KMS-11 (cell line): ENCODE results near the gene CTSZ.

Source experiments
- H2AFZ ChIP-seq: fragments of 200-600 bp; sonication (generic); 2 replicates; pipeline ENCODE4 v1.6.1; 2016; ENCODE audit warnings: antibody characterized with exemption, mixed run types, low read depth
- H3K27ac ChIP-seq: fragments of 200-600 bp; sonication (generic); 2 replicates; pipeline ENCODE4 v1.6.1; 2016; ENCODE audit warnings: mild to moderate bottlenecking, mixed run types
- H3K27me3 ChIP-seq: fragments of 200-600 bp; sonication (generic); 2 replicates; pipeline ENCODE4 v1.6.1; 2017; ENCODE audit warnings: mild to moderate bottlenecking, low read depth, mixed run types, moderate library complexity; ENCODE audit not compliant: insufficient read depth
- H3K36me3 ChIP-seq: fragments of 200-600 bp; sonication (generic); 2 replicates; pipeline ENCODE4 v1.6.1; 2017; ENCODE audit warnings: mild to moderate bottlenecking, mixed run types; ENCODE audit not compliant: insufficient read depth
- H3K4me1 ChIP-seq: fragments of 200-600 bp; sonication (generic); 2 replicates; pipeline ENCODE4 v1.6.1; 2016; ENCODE audit warnings: mild to moderate bottlenecking, low read depth, mixed run types; ENCODE audit not compliant: poor library complexity, severe bottlenecking
- H3K4me2 ChIP-seq: fragments of 200-600 bp; sonication (generic); 2 replicates; pipeline ENCODE4 v1.7.0; 2016; ENCODE audit warnings: mild to moderate bottlenecking, mixed run types
- H3K4me3 ChIP-seq: fragments of 200-600 bp; sonication (generic); IDR thresholded peaks from 2 replicates; pipeline ENCODE4 v1.6.1; 2017; ENCODE audit warnings: low read depth, low read length, mixed read lengths; ENCODE audit not compliant: insufficient read depth
- H3K79me2 ChIP-seq: fragments of 200-600 bp; sonication (generic); 2 replicates; pipeline ENCODE4 v1.6.1; 2016; ENCODE audit warnings: low read depth, mixed run types; ENCODE audit not compliant: insufficient read depth
- H3K9ac ChIP-seq: fragments of 200-600 bp; sonication (generic); 2 replicates; pipeline ENCODE4 v1.6.1; 2016; ENCODE audit warnings: mild to moderate bottlenecking, mixed run types
- H4K20me1 ChIP-seq: fragments of 200-600 bp; sonication (generic); 2 replicates; pipeline ENCODE4 v1.6.1; 2016; ENCODE audit warnings: mild to moderate bottlenecking, mixed run types; ENCODE audit not compliant: insufficient read depth
- TF ChIP-seq, protein P1 (sequence below): fragments of 200-600 bp; sonication (generic); conservative IDR thresholded peaks from 2 replicates; pipeline ENCODE4 v1.6.1; 2017; ENCODE audit warnings: low read depth, mild to moderate bottlenecking, antibody characterized with exemption, low read length, moderate library complexity, mixed read lengths

CTSZ gene

DNA sequence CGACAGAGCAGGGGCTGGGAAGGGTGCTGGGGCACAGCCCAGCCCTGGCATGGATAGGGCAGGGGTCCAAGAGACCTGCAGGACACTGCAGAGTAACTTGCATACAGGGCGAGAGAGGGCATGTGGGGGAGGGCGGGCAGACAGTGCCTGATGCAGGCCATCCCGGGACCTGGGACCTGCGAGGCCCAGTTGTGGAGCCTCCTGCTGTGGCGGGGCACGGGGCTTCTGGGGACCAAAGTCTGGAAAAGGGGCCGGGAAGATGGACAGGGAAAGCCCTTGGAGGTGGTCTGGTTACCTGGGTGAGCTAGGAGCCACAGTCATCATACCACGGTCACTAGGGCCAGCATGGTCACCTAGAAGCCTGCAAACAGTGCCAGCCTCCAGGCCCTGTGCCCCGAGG is 11.8 kb upstream of the CTSZ start:
- H2AFZ ChIP-seq: no peak overlapping the region
- H3K4me1 ChIP-seq: no peaks in the 10 kb centered on the region
- H3K36me3 ChIP-seq: no peaks in the 10 kb centered on the region
- H3K4me2 ChIP-seq: no peak overlapping the region
- H3K79me2 ChIP-seq: no peaks in the 10 kb centered on the region
- H3K27me3 ChIP-seq: no peaks in the 10 kb centered on the region
- no peak overlapping the region for H3K4me3 ChIP-seq
- no peaks in the 10 kb centered on the region for H4K20me1 ChIP-seq
- TF ChIP-seq, protein P1, sequence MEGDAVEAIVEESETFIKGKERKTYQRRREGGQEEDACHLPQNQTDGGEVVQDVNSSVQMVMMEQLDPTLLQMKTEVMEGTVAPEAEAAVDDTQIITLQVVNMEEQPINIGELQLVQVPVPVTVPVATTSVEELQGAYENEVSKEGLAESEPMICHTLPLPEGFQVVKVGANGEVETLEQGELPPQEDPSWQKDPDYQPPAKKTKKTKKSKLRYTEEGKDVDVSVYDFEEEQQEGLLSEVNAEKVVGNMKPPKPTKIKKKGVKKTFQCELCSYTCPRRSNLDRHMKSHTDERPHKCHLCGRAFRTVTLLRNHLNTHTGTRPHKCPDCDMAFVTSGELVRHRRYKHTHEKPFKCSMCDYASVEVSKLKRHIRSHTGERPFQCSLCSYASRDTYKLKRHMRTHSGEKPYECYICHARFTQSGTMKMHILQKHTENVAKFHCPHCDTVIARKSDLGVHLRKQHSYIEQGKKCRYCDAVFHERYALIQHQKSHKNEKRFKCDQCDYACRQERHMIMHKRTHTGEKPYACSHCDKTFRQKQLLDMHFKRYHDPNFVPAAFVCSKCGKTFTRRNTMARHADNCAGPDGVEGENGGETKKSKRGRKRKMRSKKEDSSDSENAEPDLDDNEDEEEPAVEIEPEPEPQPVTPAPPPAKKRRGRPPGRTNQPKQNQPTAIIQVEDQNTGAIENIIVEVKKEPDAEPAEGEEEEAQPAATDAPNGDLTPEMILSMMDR: no peak
- H3K27ac ChIP-seq: no peak overlapping the region
- H3K9ac ChIP-seq: no peak overlapping the region

DNA sequence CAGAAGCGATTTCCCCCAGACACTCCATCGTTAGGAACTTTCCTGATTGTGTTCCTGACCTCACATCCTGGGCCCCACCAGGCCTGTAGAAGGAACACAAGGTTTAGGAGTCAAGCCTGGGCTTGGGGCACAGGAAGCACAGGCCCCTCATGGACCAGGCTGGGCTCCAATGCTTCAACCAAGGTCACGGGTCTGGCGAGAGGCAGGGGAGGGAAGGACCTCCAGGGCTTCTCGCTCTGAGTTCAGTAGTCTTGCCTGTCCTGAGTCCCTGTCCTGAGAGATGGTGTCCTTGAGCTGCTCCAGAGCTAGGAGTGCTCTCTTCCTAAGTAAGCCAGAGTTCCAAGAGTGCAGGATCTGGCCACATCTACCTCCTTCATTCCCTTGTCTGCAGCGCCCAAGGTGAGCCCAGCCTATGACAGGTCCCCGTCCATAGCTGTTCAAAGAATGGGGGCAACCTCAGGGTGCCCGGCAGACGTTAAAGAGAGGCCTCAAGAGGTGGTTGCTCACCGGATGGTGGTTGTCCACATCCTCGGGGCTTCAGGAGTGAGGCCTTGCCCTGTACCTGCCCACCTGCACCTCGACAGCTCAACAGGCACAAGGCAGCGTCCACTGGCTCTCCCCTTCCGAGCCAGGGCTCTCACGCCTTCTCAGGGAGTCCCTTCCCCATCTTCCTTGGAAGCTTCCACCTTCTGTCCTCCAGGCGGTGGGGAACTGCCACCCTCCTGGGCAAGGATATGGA is 10.6 kb upstream of the CTSZ start:
- H4K20me1 ChIP-seq: no peaks in the 10 kb centered on the region
- H3K79me2 ChIP-seq: no peaks in the 10 kb centered on the region
- H3K9ac ChIP-seq: no peak overlapping the region
- H3K4me2 ChIP-seq: no peak overlapping the region
- no peak overlapping the region for H3K4me3 ChIP-seq
- TF ChIP-seq, protein P1: no peak
- no peak overlapping the region for H3K27ac ChIP-seq
- H2AFZ ChIP-seq: no peak overlapping the region
- H3K27me3 ChIP-seq: no peaks in the 10 kb centered on the region
- H3K4me1 ChIP-seq: no peaks in the 10 kb centered on the region
- H3K36me3 ChIP-seq: no peaks in the 10 kb centered on the region

DNA sequence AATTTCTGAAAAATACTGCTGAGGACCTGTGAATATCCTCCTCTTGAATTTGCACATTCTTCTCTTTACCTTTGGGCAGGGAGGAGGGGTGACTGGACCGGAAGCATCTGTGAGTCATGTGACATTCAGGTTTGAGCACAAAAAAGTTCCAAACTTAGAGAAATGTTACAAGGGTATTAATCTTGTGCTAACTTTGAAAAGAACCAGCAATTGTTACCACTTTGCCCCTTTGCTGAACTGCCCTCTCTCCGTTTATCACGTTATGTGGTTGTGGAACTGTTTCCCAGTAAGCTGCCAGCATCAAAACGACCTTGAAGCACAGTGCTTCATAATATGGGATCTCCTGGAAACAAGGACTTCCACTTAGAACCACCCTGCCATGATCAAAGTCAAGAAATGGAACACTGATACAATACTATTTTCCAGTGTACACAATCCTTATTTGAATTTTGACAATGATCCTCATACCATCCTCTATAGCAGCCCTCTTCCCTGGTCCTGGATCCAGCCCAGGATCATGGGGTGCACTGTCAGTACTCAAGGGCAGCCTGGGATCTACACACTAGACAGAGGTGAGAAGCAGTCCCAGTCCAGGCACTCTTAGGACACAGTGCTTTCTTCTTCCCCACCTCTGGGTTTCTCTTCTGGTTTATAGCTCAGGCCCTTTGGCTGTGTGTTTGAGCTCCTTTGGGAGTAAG is 9.9 kb upstream of the CTSZ start:
- TF ChIP-seq, protein P1: no peak
- no peaks in the 10 kb centered on the region for H3K36me3 ChIP-seq
- no peaks in the 10 kb centered on the region for H3K27me3 ChIP-seq
- H3K27ac ChIP-seq: no peak overlapping the region
- H3K4me1 ChIP-seq: no peaks in the 10 kb centered on the region
- H4K20me1 ChIP-seq: no peaks in the 10 kb centered on the region
- no peak overlapping the region for H3K9ac ChIP-seq
- H3K4me2 ChIP-seq: no peak overlapping the region
- H3K4me3 ChIP-seq: no peak overlapping the region
- H2AFZ ChIP-seq: no peak overlapping the region
- no peaks in the 10 kb centered on the region for H3K79me2 ChIP-seq

DNA sequence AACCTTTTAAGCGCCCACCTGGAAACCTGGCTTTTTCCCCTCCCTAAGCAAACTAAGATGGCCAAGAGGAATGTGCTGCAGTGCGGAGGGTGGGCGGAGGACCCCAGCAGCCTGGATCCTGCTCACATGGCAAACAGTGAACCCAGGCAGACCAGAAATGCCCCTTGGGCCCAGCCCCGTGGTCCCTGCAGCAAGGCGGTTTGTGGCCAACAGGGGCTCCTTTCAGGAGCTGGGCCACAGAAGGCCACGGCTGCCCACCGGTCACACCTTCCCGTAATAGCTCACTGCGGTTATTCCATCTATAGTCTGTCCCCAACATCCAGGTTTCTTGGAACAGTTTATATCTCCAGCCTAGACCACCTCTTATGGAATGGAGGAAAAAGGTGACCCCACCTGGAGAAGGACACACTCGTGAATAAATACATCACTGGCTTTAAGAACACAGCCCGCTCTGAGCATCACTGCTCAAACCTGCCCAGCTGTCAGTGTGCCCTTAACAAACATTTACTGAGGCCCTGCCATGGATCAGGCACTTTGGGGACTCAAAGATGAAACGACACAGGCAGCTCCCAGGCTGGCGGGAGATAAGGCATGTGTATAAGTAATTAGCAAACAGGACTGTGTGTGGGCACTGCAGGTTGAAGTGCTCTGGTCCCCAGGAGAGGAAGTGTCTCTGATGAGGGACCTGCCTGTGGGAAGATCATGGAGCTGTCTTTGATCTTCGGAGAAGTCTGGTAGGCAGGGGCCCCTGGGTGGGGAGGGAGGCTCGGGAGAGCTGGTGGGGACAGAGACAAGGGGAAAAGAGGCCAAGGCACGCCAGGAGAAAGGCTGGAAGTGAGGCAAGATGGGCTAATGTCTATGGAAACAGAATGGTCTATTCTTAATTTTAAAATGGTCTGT is 9.0 kb upstream of the CTSZ start:
- Histone ChIP-seq H4K20me1 (no peaks in the 10 kb centered on the region), H3K4me2 (no peak overlapping the region), H3K27ac (no peak overlapping the region), H3K79me2 (no peaks in the 10 kb centered on the region), H3K4me3 (no peak overlapping the region), H3K27me3 (no peaks in the 10 kb centered on the region), H3K9ac (no peak overlapping the region), H2AFZ (no peak overlapping the region), H3K4me1 (no peaks in the 10 kb centered on the region), H3K36me3 (no peaks in the 10 kb centered on the region)
- TF ChIP-seq, protein P1: no peak
